B cell (primary cell): ENCODE data around the gene DENND1A. TPM values are rescaled to one million over a fixed set of nuclear protein-coding genes. Genes with fewer than 3 reads are reported as not detected.

Experiments used
- ATAC-seq: fragments of 200-7000 bp; cut with Tn5 transposase; one replicate; pipeline ENCODE4 v1.10.0; 2021; ENCODE audit warnings: low read depth, mild to moderate bottlenecking, moderate number of reproducible peaks, moderate library complexity
- CTCF ChIA-PET: fragments of 350-600 bp; sonication (Branson Sonifier 250); formaldehyde crosslinking; loops from one replicate; lab custom pipeline; 2021; ENCODE audit warnings: antibody characterized with exemption, inconsistent platforms; lab: Charles Lee
- POLR2A ChIA-PET: fragments of 350-600 bp; sonication (Branson Sonifier 250); formaldehyde crosslinking; loops from one replicate; lab custom pipeline; 2021; ENCODE audit warnings: antibody characterized with exemption; lab: Charles Lee
- DNase-seq: peaks from one replicate; pipeline ENCODE4 v3.0.0; 2013
- H2AFZ ChIP-seq: 2 replicates; pipeline ENCODE4 v1.6.1; 2012; ENCODE audit warnings: mild to moderate bottlenecking, low read depth, low read length; ENCODE audit not compliant: insufficient read depth, poor library complexity, severe bottlenecking
- H3K27ac ChIP-seq, 2 donors: 1 replicate in 1 of 2; 2 replicates in 1 of 2; pipeline ENCODE4 v1.5.1; 2012 to 2013; ENCODE audit warnings: low read length in 2 of 2, mild to moderate bottlenecking in 2 of 2, moderate library complexity in 1 of 2
- H3K27me3 ChIP-seq, 4 experiments: fragments of 200-600 bp in 1 of 4; sonication (generic) in 1 of 4; replicated peaks in 1 of 4; 1 replicate in 2 of 4; 2 replicates in 2 of 4; pipeline versions ENCODE4 v1.6.1 to v1.7.0; 2013 to 2016; ENCODE audit warnings: low read length in 3 of 4, mild to moderate bottlenecking in 2 of 4, mixed read lengths in 1 of 4, moderate library complexity in 1 of 4; ENCODE audit not compliant: insufficient read depth in 4 of 4, control insufficient read depth in 3 of 4; ENCODE audit errors: control extremely low read depth in 1 of 4
- H3K36me3 ChIP-seq, 2 experiments: replicated peaks in 1 of 2; 1 replicate in 1 of 2; 2 replicates in 1 of 2; pipeline versions ENCODE4 v1.6.1 to v1.7.1; 2013; ENCODE audit warnings: low read length in 1 of 2; ENCODE audit not compliant: insufficient read depth in 2 of 2, control insufficient read depth in 1 of 2; ENCODE audit errors: control extremely low read depth in 1 of 2, extremely low read depth in 1 of 2
- H3K4me1 ChIP-seq, 2 donors: fragments of 200-600 bp in 1 of 2; sonication (generic) in 1 of 2; 1 replicate in 1 of 2; 2 replicates in 1 of 2; pipeline versions ENCODE4 v1.5.1 to v1.6.1; 2013 to 2017; ENCODE audit warnings: low read length in 2 of 2; ENCODE audit not compliant: control insufficient read depth in 2 of 2, insufficient read depth in 2 of 2
- H3K4me2 ChIP-seq: replicated peaks from 2 replicates; pipeline ENCODE3; 2012; ENCODE audit warnings: mild to moderate bottlenecking, low read depth, low read length; ENCODE audit not compliant: poor library complexity, severe bottlenecking
- H3K4me3 ChIP-seq, 5 experiments: fragments of 200-600 bp in 1 of 5; sonication (generic) in 1 of 5; 1 replicate in 3 of 5; 2 replicates in 2 of 5; pipeline versions ENCODE4 v1.5.1 to v1.7.0; 2011 to 2016; ENCODE audit warnings: low read length in 4 of 5, mild to moderate bottlenecking in 4 of 5, low read depth in 2 of 5, control low read depth in 1 of 5, moderate library complexity in 1 of 5; ENCODE audit not compliant: insufficient read depth in 1 of 5; ENCODE audit errors: control extremely low read depth in 1 of 5, extremely low read depth in 1 of 5
- H3K79me2 ChIP-seq: fragments of 200-600 bp; sonication (generic); one replicate; pipeline ENCODE4 v1.6.0; 2016; ENCODE audit warnings: low read length; ENCODE audit not compliant: control insufficient read depth, insufficient read depth
- H3K9ac ChIP-seq: fragments of 200-600 bp; sonication (generic); 2 replicates; pipeline ENCODE4 v1.6.1; 2017; ENCODE audit warnings: mild to moderate bottlenecking, low read length, moderate library complexity
- H3K9me3 ChIP-seq, 3 donors: one replicate each; pipeline versions ENCODE4 v1.6.1 to v1.7.1; 2013; ENCODE audit warnings: low read length in 2 of 3; ENCODE audit not compliant: control insufficient read depth in 2 of 3, insufficient read depth in 1 of 3; ENCODE audit errors: control extremely low read depth in 1 of 3
- H4K20me1 ChIP-seq: 2 replicates; pipeline ENCODE4 v1.6.0; 2012; ENCODE audit warnings: mild to moderate bottlenecking, low read length; ENCODE audit not compliant: insufficient read depth, control insufficient read depth, poor library complexity, severe bottlenecking
- H3K27ac Mint-ChIP-seq: one replicate; pipeline ENCODE4 v1.8.0; 2021; ENCODE audit warnings: mixed read lengths
- H3K27me3 Mint-ChIP-seq: one replicate; pipeline ENCODE4 v1.8.0; 2021; ENCODE audit warnings: mixed read lengths
- H3K4me1 Mint-ChIP-seq: one replicate; pipeline ENCODE4 v1.8.0; 2021; ENCODE audit warnings: mixed read lengths
- H3K4me3 Mint-ChIP-seq: one replicate; pipeline ENCODE4 v1.8.0; 2021; ENCODE audit warnings: mixed read lengths
- H3K9me3 Mint-ChIP-seq: one replicate; pipeline ENCODE4 v1.8.0; 2022; ENCODE audit warnings: mixed read lengths; ENCODE audit not compliant: insufficient read depth
- EZH2 ChIP-seq: IDR thresholded peaks from 2 replicates; pipeline ENCODE4 v1.6.1; 2012; ENCODE audit warnings: borderline replicate concordance, low read depth, mild to moderate bottlenecking, moderate library complexity, low read length; ENCODE audit not compliant: insufficient read depth, poor library complexity, severe bottlenecking
- WGBS: methylation state at CpG from one replicate; pipeline ENCODE4 v1.1.5; 2013; ENCODE audit warnings: missing lambda C conversion rate; ENCODE audit not compliant: insufficient coverage; 5-methylcytosine and 5-hydroxymethylcytosine counted together
- intact Hi-C: fragments of 100-400 bp; cut with micrococcal nuclease; formaldehyde crosslinking; loops from one replicate; pipeline ENCODE4 v1.10.0; 2022
- polyA plus RNA-seq: library from polyadenylated mRNA; depleted of rRNA; stranded (reverse); fragments of >200 nt; gene quantifications from 2 replicates; pipeline ENCODE4 v1.2.3, GENCODE V29; 2012
- total RNA-seq, 2 donors: library from RNA; stranded (reverse); fragments of 120-200 nt in 1 of 2; gene quantifications; 1 replicate in 1 of 2; 2 replicates in 1 of 2; pipeline versions ENCODE4 v1.2.3 to v1.2.4, GENCODE V29; 2013 to 2022
- TF ChIP-seq, protein P1 (sequence below): fragments of 200-600 bp; IDR thresholded peaks from one replicate; pipeline ENCODE4 v1.8.0; 2022; ENCODE audit warnings: antibody characterized with exemption, mild to moderate bottlenecking

Gene DENND1A
- total and polyA plus RNA-seq, 2 donors (not counting 1 experiment from before 2014, with no cell fraction given): 10.8 to 26.0 TPM

DNA sequence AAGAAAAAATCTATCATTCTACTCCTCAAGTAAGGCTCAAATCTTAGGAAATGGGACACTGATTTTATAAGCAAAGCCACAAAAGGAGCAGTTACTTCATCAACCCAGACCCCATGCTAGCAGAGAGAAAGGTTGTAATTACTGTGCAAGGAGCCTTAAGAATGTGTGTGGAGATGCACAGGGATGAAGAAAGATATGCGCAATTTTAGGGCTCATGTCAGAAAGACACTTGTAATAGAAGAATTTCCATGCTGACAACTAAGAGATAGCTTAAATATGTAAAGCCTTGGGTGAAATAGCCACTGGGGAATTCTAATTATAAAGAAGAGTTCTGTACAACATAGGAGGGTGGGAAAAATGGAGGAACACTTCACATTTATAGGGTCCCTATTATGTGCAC, 432.1 kb downstream of the DENND1A start:
- Histone ChIP-seq H3K9ac (no peak overlapping the region), H3K4me2 (no peak overlapping the region), H3K9me3 (no peaks in the 10 kb centered on the region), H3K36me3 (no peaks in the 10 kb centered on the region), H3K27me3 (no peaks in the 10 kb centered on the region), H3K4me1 (no peaks in the 10 kb centered on the region), H3K79me2 (no peaks in the 10 kb centered on the region), H3K4me3 (no peak overlapping the region), H4K20me1 (no peaks in the 10 kb centered on the region), H2AFZ (no peak overlapping the region), H3K27ac (no peak overlapping the region)
- intact Hi-C loops: no loop called here
- Mint-ChIP-seq H3K27me3 (no peaks in the 10 kb centered on the region), H3K27ac (no peak overlapping the region), H3K9me3 (no peaks in the 10 kb centered on the region), H3K4me1 (no peaks in the 10 kb centered on the region), H3K4me3 (no peak overlapping the region)
- POLR2A ChIA-PET: no interaction called here
- no peak for ATAC-seq
- TF ChIP-seq EZH2: no peak
- TF ChIP-seq, protein P1, sequence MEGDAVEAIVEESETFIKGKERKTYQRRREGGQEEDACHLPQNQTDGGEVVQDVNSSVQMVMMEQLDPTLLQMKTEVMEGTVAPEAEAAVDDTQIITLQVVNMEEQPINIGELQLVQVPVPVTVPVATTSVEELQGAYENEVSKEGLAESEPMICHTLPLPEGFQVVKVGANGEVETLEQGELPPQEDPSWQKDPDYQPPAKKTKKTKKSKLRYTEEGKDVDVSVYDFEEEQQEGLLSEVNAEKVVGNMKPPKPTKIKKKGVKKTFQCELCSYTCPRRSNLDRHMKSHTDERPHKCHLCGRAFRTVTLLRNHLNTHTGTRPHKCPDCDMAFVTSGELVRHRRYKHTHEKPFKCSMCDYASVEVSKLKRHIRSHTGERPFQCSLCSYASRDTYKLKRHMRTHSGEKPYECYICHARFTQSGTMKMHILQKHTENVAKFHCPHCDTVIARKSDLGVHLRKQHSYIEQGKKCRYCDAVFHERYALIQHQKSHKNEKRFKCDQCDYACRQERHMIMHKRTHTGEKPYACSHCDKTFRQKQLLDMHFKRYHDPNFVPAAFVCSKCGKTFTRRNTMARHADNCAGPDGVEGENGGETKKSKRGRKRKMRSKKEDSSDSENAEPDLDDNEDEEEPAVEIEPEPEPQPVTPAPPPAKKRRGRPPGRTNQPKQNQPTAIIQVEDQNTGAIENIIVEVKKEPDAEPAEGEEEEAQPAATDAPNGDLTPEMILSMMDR: no peak
- 100% methylated on average over 1 of the region's 1 CpG for WGBS
- DNase-seq: no peak
- CTCF ChIA-PET: interaction anchor here (0.7 kb wide), 1 partner anchor 36 kb away, joined by 5 read pairs; no protein-coding TSS in a partner anchor

DNA sequence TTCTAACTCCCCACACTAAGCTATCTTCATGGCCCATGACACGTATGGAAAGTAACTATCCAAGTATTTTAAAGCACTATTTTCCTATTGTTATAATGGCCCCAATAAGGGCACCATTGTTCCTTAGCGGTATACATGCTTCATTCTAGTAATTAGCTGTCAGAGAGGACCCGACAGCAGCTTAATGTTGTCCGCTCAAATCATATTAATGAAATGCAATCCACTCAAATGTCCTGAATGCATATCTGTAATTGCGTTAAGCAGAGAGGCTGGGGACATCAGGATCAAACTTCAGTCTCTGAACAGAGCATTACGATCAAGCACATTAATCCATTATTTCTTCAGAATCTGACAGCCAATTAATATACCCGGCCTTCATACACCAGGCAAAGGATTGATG, 434.2 kb downstream of the DENND1A start:
- 98% methylated on average over 5 of the region's 7 CpGs for WGBS
- H3K27me3 Mint-ChIP-seq: no peaks in the 10 kb centered on the region
- intact Hi-C loops: no loop called here
- no peak for TF ChIP-seq EZH2
- TF ChIP-seq, protein P1: no peak
- no peak for DNase-seq
- Histone ChIP-seq H3K27ac (no peak overlapping the region), H4K20me1 (no peaks in the 10 kb centered on the region), H3K4me3 (no peak overlapping the region), H3K9ac (no peak overlapping the region), H3K79me2 (no peaks in the 10 kb centered on the region), H3K4me1 (no peaks in the 10 kb centered on the region), H2AFZ (no peak overlapping the region), H3K9me3 (no peaks in the 10 kb centered on the region), H3K36me3 (no peaks in the 10 kb centered on the region), H3K27me3 (no peaks in the 10 kb centered on the region), H3K4me2 (no peak overlapping the region)
- H3K27ac Mint-ChIP-seq: no peak overlapping the region
- POLR2A ChIA-PET: no interaction called here
- no peaks in the 10 kb centered on the region for H3K4me1 Mint-ChIP-seq
- CTCF ChIA-PET: no interaction called here
- ATAC-seq: no peak
- no peak overlapping the region for H3K4me3 Mint-ChIP-seq
- no peaks in the 10 kb centered on the region for H3K9me3 Mint-ChIP-seq
